ENCODE measurements around the gene MST1R. TPM values are rescaled to one million over a fixed set of nuclear protein-coding genes. Genes with fewer than 3 reads are reported as not detected.

MST1R gene
- polyA plus RNA-seq (2013, experiment 1 of 2) = 0.81 TPM
- 0.64 TPM for polyA plus RNA-seq (2013, experiment 2 of 2)

DNA sequence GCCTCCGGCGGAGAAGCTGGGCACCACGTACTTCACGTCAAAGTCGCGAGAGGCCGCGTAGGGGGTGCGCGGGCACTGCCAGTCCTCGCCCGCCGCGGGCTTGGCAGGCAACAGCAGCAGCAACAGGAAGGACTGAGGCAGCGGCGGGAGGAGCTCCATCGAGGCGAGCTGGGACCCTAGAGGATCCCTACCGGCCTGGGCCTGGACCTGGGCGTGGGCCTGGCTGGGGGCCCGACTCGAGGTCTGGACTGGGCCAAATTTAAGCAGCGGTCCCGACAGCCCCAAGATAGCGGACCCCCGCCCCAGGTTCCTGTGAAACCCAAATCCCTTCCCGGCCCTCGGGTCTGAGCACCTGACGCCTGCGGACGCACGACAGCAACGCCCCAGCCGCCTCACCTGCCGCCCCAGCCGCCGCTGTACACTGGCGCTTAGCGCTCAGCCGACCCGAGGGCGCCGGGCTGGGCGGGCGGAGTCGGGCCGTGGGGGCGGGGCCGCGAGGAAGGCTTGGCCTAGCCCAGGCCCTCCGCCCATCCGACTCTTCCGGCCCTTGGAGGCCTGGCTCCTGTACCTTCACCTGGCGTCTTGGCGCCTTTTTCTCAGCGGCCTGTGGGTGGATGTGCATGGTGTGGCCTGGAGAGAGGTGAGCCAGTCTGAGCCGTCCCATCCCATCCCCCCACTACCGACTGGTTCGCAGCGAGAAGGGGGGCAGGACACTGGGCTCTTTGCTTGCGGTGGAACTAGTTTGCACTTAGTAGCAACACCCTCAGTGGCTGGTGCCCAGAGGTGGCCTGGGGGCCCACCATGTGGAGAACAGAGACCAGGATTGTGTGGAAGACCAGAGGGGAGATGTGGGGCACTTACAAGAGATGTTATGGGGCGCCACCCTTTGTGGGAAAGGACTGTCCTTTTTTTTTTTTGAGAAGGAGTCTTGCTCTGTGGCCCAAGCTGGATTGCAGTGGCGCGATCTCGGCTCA is at the start of gene MST1R:
MST1R (minus strand) TSS at position 423 of the 974 bp plus-strand sequence; CDS start at position 159, 264 bp downstream.
- Histone ChIP-seq H2BK5ac (ENCODE audit: low read length) (no peak within 1 kb of the TSS), H3K23ac (ENCODE audit: low read depth, low read length, poor library complexity) (peak within 1 kb of the TSS; percentile 82), H3K36me3 (replicated peaks in 1 of 2; ENCODE audit: control insufficient read depth in 2 of 2, insufficient read depth in 2 of 2, low read length in 2 of 2) (no peaks in the 10 kb centered on the region), H2BK12ac (ENCODE audit: low read length) (peak within 1 kb of the TSS; percentile 68), H2BK120ac (ENCODE audit: low read depth, low read length) (peak within 1 kb of the TSS; percentile 90), H2BK15ac (ENCODE audit: low read length) (peak within 1 kb of the TSS; percentile 81), H3K14ac (ENCODE audit: low read length) (peak within 1 kb of the TSS; percentile 76), H3K9me3 (replicated peaks in 1 of 2; ENCODE audit: control insufficient read depth in 2 of 2, insufficient read depth in 1 of 2, low read depth in 1 of 2, low read length in 2 of 2) (no peaks in the 10 kb centered on the region), H3K4me3 (ENCODE audit: low read length in 2 of 2) (no peak within 1 kb of the TSS), H3K27ac (replicated peaks; ENCODE audit: low read length) (no peak within 1 kb of the TSS), H4K8ac (ENCODE audit: low read depth, low read length) (peak within 1 kb of the TSS; percentile 94), H3K18ac (ENCODE audit: low read length) (peak within 1 kb of the TSS; percentile 91), H3K27me3 (ENCODE audit: control insufficient read depth in 3 of 3, insufficient read depth in 3 of 3, low read depth in 1 of 3, low read length in 3 of 3) (peaks cover 0 to 2% (median 0%) of the 10 kb centered on the region in 3 experiments), H3K4me1 (ENCODE audit: control insufficient read depth in 2 of 2, insufficient read depth in 1 of 2, low read depth in 1 of 2, low read length in 2 of 2) (peaks cover 0 to 3% of the 10 kb centered on the region in 2 donors), H3K79me1 (ENCODE audit: low read depth, low read length) (no peaks in the 10 kb centered on the region), H2AFZ (ENCODE audit: low read length) (no peak within 1 kb of the TSS), H3K4me2 (ENCODE audit: insufficient read depth, low read length, poor library complexity, severe bottlenecking) (peak within 1 kb of the TSS; percentile 54), H4K91ac (ENCODE audit: low read depth, low read length, poor library complexity) (no peak within 1 kb of the TSS), H3K9ac (ENCODE audit: low read depth, low read length, poor library complexity) (peak within 1 kb of the TSS; percentile 45), H2AK5ac (ENCODE audit: low read depth, low read length) (peak within 1 kb of the TSS; percentile 82), H3K4ac (ENCODE audit: low read length) (peak within 1 kb of the TSS; percentile 67)
- no CpG with 5 or more reads among the region's 65 CpGs for WGBS, 2 donors (ENCODE audit: extremely low coverage in 2 of 2, insufficient read length in 2 of 2, insufficient replicate concordance in 1 of 2)
- peak; percentile 56 for DNase-seq (ENCODE audit: low spot score)

DNA sequence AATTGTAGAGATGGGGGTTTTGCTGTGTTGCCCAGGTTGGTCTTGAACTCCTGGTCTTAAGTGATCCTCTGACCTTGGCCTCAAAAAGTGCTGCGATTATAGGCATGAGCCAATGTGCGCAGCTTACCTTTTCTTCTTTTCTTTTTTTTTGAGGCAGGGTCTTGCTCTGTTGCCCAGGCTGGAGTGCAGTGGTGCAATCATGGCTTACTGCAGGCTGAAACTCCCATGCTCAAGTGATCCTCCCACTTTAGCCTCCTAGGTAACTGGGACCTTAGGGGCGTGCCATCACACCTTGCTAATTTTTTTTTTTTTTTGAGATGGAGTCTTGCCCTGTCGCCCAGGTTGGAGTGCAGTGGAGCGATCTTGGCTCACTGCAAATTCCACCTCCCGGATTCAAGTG is 49.3 kb upstream of the MST1R start:
- Histone ChIP-seq H3K18ac (ENCODE audit: low read length) (no peak overlapping the region), H4K91ac (ENCODE audit: low read depth, low read length, poor library complexity) (no peak overlapping the region), H3K23ac (ENCODE audit: low read depth, low read length, poor library complexity) (no peak overlapping the region), H3K4me2 (ENCODE audit: insufficient read depth, low read length, poor library complexity, severe bottlenecking) (no peak overlapping the region), H2BK15ac (ENCODE audit: low read length) (no peak overlapping the region), H3K4me1 (ENCODE audit: control insufficient read depth in 2 of 2, insufficient read depth in 1 of 2, low read depth in 1 of 2, low read length in 2 of 2) (no peaks in the 10 kb centered on the region), H2AFZ (ENCODE audit: low read length) (no peak overlapping the region), H3K36me3 (replicated peaks in 1 of 2; ENCODE audit: control insufficient read depth in 2 of 2, insufficient read depth in 2 of 2, low read length in 2 of 2) (peaks cover 0 to 2% of the 10 kb centered on the region in 2 donors), H3K9ac (ENCODE audit: low read depth, low read length, poor library complexity) (no peak overlapping the region), H3K14ac (ENCODE audit: low read length) (no peak overlapping the region), H3K27me3 (ENCODE audit: control insufficient read depth in 3 of 3, insufficient read depth in 3 of 3, low read depth in 1 of 3, low read length in 3 of 3) (no peaks in the 10 kb centered on the region), H3K27ac (replicated peaks; ENCODE audit: low read length) (no peak overlapping the region), H3K4ac (ENCODE audit: low read length) (no peak overlapping the region), H2AK5ac (ENCODE audit: low read depth, low read length) (no peak overlapping the region), H3K9me3 (replicated peaks in 1 of 2; ENCODE audit: control insufficient read depth in 2 of 2, insufficient read depth in 1 of 2, low read depth in 1 of 2, low read length in 2 of 2) (no peaks in the 10 kb centered on the region), H2BK12ac (ENCODE audit: low read length) (no peak overlapping the region), H2BK120ac (ENCODE audit: low read depth, low read length) (no peak overlapping the region), H4K8ac (ENCODE audit: low read depth, low read length) (no peak overlapping the region), H3K79me1 (ENCODE audit: low read depth, low read length) (peaks cover 3% of the 10 kb centered on the region), H2BK5ac (ENCODE audit: low read length) (no peak overlapping the region), H3K4me3 (ENCODE audit: low read length in 2 of 2) (no peak overlapping the region)
- no CpG with 5 or more reads among the region's 6 CpGs for WGBS, 2 donors (ENCODE audit: extremely low coverage in 2 of 2, insufficient read length in 2 of 2, insufficient replicate concordance in 1 of 2)
- no peak for DNase-seq (ENCODE audit: low spot score)

DNA sequence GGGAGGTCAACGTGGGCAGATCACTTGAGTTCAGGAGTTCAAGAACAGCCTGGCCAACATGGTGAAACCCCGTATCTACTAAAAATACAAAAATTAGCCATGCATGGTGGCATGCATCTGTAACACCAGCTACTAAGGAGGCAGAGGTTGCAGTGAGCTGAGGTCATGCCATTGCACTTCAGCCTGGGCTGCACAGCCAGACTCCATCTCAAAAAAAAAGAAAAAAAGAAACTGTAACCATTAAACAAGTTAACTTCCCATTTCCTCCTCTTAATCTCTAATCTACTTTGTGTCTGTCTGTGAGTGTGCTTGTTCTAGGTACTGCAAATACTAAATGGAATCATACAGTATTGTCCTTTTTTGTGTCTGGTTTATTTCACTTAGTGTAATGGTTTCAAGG is 39.0 kb upstream of the MST1R start:
- DNase-seq (ENCODE audit: low spot score) = no peak
- Histone ChIP-seq H3K4me3 (ENCODE audit: low read length in 2 of 2) (no peak overlapping the region), H2BK12ac (ENCODE audit: low read length) (no peak overlapping the region), H4K8ac (ENCODE audit: low read depth, low read length) (no peak overlapping the region), H2AK5ac (ENCODE audit: low read depth, low read length) (no peak overlapping the region), H3K27me3 (ENCODE audit: control insufficient read depth in 3 of 3, insufficient read depth in 3 of 3, low read depth in 1 of 3, low read length in 3 of 3) (no peaks in the 10 kb centered on the region), H3K36me3 (replicated peaks in 1 of 2; ENCODE audit: control insufficient read depth in 2 of 2, insufficient read depth in 2 of 2, low read length in 2 of 2) (peaks cover 2 to 21% of the 10 kb centered on the region in 2 donors), H3K4ac (ENCODE audit: low read length) (no peak overlapping the region), H3K9me3 (replicated peaks in 1 of 2; ENCODE audit: control insufficient read depth in 2 of 2, insufficient read depth in 1 of 2, low read depth in 1 of 2, low read length in 2 of 2) (no peaks in the 10 kb centered on the region), H3K4me2 (ENCODE audit: insufficient read depth, low read length, poor library complexity, severe bottlenecking) (no peak overlapping the region), H2BK120ac (ENCODE audit: low read depth, low read length) (no peak overlapping the region), H3K23ac (ENCODE audit: low read depth, low read length, poor library complexity) (no peak overlapping the region), H2BK15ac (ENCODE audit: low read length) (no peak overlapping the region), H2AFZ (ENCODE audit: low read length) (no peak overlapping the region), H3K18ac (ENCODE audit: low read length) (no peak overlapping the region), H3K79me1 (ENCODE audit: low read depth, low read length) (no peaks in the 10 kb centered on the region), H3K9ac (ENCODE audit: low read depth, low read length, poor library complexity) (no peak overlapping the region), H2BK5ac (ENCODE audit: low read length) (no peak overlapping the region), H3K27ac (replicated peaks; ENCODE audit: low read length) (no peak overlapping the region), H3K4me1 (ENCODE audit: control insufficient read depth in 2 of 2, insufficient read depth in 1 of 2, low read depth in 1 of 2, low read length in 2 of 2) (peaks cover 4% of the 10 kb centered on the region in 2 donors), H4K91ac (ENCODE audit: low read depth, low read length, poor library complexity) (no peak overlapping the region), H3K14ac (ENCODE audit: low read length) (no peak overlapping the region)
- WGBS, 2 donors (ENCODE audit: extremely low coverage in 2 of 2, insufficient read length in 2 of 2, insufficient replicate concordance in 1 of 2) = no CpG with 5 or more reads among the region's 2 CpGs

DNA sequence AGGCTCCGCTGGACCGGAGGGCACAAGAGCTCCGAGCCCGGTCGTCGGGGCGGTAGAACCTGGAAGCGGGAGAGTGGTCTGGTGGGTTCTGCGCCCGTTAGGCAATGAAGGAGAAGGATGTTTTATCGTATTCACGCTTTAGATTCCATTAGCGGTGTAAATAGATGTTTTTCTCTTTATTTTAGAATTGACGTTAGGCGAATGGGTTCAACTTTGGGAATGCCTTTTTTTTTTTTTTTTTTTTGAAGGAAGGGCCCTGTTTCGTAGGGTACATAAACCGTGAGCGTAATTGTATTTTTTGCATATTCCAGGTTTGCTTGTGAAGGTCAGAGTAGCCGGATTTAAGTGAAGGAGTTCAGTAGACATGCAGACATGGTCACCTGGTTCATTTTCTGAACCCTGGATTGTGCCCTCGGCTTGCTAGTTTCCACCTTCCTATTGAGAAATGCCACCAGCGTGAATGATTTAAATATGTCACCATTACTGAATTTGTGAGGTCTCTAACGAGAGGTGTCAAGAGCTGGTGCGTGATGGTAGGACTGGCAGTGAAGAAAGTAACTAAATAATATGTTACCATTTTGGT is 37.1 kb upstream of the MST1R start:
- Histone ChIP-seq H4K91ac (ENCODE audit: low read depth, low read length, poor library complexity) (no peak overlapping the region), H3K9ac (ENCODE audit: low read depth, low read length, poor library complexity) (peak overlapping the region; percentile 99), H2BK5ac (ENCODE audit: low read length) (no peak overlapping the region), H3K9me3 (replicated peaks in 1 of 2; ENCODE audit: control insufficient read depth in 2 of 2, insufficient read depth in 1 of 2, low read depth in 1 of 2, low read length in 2 of 2) (no peaks in the 10 kb centered on the region), H3K27ac (replicated peaks; ENCODE audit: low read length) (peak overlapping the region; percentile 98), H3K27me3 (ENCODE audit: control insufficient read depth in 3 of 3, insufficient read depth in 3 of 3, low read depth in 1 of 3, low read length in 3 of 3) (peaks cover 0 to 5% (median 0%) of the 10 kb centered on the region in 3 experiments), H3K4ac (ENCODE audit: low read length) (no peak overlapping the region), H4K8ac (ENCODE audit: low read depth, low read length) (no peak overlapping the region), H2BK120ac (ENCODE audit: low read depth, low read length) (no peak overlapping the region), H3K4me2 (ENCODE audit: insufficient read depth, low read length, poor library complexity, severe bottlenecking) (peak overlapping the region; percentile 66), H2BK15ac (ENCODE audit: low read length) (no peak overlapping the region), H3K79me1 (ENCODE audit: low read depth, low read length) (no peaks in the 10 kb centered on the region), H3K23ac (ENCODE audit: low read depth, low read length, poor library complexity) (no peak overlapping the region), H3K36me3 (replicated peaks in 1 of 2; ENCODE audit: control insufficient read depth in 2 of 2, insufficient read depth in 2 of 2, low read length in 2 of 2) (peaks cover 0 to 18% of the 10 kb centered on the region in 2 donors), H2AFZ (ENCODE audit: low read length) (peak overlapping the region; percentile 87), H3K18ac (ENCODE audit: low read length) (peak overlapping the region; percentile 100), H3K14ac (ENCODE audit: low read length) (no peak overlapping the region), H3K4me1 (ENCODE audit: control insufficient read depth in 2 of 2, insufficient read depth in 1 of 2, low read depth in 1 of 2, low read length in 2 of 2) (peaks cover 4% of the 10 kb centered on the region in 2 donors), H2BK12ac (ENCODE audit: low read length) (no peak overlapping the region), H2AK5ac (ENCODE audit: low read depth, low read length) (no peak overlapping the region), H3K4me3 (ENCODE audit: low read length in 2 of 2) (peak overlapping the region; percentile 77 to 92)
- no peak for DNase-seq (ENCODE audit: low spot score)
- no CpG with 5 or more reads among the region's 23 CpGs for WGBS, 2 donors (ENCODE audit: extremely low coverage in 2 of 2, insufficient read length in 2 of 2, insufficient replicate concordance in 1 of 2)

Data from neuronal stem cell (in vitro differentiated cells).